HG03558 (cell line): Measurements from ENCODE around the gene RALGDS.

Source experiments
- ATAC-seq: cut with Tn5 transposase; IDR thresholded peaks from one replicate; pipeline ENCODE4 v1.9.1; 2021; ENCODE audit warnings: moderate number of reproducible peaks; ENCODE audit not compliant: unreplicated experiment; ENCODE audit errors: extremely low read depth

RALGDS gene

GRCh38 chr9:133059623-133060022 is 61.4 kb downstream of the RALGDS start:
- no peak for ATAC-seq

DNA sequence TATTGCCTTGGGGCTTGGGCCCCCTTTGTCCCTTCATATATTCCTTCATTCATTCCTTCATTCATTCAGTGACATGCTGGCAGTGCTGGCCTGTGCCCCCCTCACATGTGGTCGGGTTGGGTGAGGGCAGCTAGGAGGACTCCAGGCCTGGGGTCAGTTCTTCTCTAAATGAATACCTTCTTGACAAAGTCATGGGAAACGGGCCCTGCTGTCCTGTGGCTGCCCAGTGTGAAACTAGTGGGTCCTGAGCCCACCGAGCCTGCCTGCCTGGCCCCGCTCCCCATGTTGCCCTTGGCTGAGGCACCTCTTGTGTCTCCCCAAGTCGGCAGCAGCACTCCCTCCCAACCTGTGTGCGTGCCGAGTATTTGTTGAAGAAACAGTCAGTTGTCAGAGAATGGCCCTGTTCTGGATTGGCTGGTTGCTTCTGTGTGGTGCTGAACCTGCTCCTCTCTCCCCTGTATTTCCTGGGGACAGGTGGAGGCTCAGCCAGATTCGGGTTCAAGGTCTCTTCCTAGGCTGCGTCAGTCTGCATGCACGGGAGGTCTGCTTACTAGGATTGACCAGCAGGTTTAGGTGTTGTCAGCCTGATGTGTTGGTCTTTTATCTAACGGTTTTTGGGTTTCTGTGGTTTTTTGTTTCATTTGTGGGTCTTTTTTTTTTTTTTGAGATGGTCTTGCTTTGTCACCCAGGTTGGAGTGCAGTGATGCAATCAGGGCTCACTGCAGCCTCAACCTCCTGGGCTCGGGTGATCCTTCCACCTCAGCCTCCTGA is 62.3 kb downstream of the RALGDS start:
- ATAC-seq: no peak

- ATAC-seq: no peak
These were observed 63.0 kb downstream of the RALGDS start for GRCh38 chr9:133058071-133058470.

GRCh38 chr9:133057553-133057952 is 63.5 kb downstream of the RALGDS start:
- no peak for ATAC-seq

GRCh38 chr9:133057006-133057405 is 64.0 kb downstream of the RALGDS start:
- no peak for ATAC-seq

- ATAC-seq: no peak
These were observed 64.5 kb downstream of the RALGDS start for GRCh38 chr9:133056533-133056932.

DNA sequence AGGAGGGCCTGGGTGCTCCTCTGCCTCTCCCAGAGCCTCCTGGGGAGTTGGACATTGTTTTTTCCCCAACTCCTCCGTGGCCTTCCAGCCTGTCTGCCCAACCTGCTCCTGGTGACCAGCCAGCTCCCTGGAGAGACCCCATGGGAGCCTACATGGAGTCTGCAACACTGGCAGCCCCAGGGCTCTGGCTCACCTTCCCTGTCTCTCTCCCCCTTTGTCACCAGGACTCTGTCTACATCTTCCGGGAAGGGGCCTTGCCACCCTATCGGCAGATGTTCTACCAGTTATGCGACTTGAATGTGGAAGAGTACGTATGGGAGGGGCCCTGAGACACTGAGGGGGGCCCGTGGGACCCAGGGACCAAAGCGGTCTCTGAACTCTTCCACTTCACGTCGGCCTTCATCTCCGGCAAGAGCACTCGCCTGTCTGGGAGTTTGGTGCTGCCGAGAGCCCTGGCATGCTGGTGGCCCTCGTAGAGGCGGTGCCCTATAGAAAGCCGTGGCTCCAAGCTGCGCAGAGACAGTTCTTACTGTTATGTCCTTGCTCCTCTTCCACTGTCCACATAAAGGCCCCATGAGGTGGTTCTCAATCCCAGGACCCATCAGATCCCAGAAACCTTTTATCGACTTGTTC is 65.1 kb downstream of the RALGDS start:
- ATAC-seq: no peak

- ATAC-seq: no peak
These were observed 66.1 kb downstream of the RALGDS start for GRCh38 chr9:133054966-133055365.

- no peak for ATAC-seq
These were observed 66.7 kb downstream of the RALGDS start for GRCh38 chr9:133054194-133054890.

- no peak for ATAC-seq
These were observed 69.0 kb downstream of the RALGDS start for GRCh38 chr9:133051966-133052539.

DNA sequence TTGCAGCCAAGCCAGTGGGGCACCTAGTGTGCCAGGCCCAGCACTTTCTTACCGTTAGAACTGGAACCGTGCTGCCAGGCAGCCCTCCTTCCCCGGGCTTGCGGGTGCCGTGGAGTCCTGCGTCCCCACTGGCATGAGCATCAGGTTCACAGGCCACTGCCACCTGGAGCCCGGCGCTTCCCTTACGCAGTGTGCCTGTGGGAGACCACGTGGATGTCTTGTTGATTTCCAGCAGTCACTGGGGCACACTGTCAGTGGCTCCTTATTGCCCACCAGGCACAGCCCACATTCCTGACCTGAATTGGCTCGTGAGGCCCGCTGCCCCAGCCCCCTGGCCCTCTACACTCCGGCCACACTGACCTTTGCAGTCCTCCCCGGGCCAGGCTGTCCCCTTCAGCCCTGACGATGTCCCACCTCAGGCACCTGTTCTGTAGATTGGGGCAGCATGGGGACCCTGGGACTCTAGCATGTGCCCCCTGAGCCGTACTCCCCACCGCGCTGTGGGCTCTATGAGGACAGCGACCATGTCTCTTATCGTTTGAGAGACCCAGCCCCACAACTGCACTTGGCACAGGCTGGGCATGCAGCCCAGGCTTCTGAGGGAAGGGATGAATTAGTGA is 69.6 kb downstream of the RALGDS start:
- ATAC-seq: no peak

- ATAC-seq: no peak
These were observed 70.3 kb downstream of the RALGDS start for GRCh38 chr9:133050781-133051180.

DNA sequence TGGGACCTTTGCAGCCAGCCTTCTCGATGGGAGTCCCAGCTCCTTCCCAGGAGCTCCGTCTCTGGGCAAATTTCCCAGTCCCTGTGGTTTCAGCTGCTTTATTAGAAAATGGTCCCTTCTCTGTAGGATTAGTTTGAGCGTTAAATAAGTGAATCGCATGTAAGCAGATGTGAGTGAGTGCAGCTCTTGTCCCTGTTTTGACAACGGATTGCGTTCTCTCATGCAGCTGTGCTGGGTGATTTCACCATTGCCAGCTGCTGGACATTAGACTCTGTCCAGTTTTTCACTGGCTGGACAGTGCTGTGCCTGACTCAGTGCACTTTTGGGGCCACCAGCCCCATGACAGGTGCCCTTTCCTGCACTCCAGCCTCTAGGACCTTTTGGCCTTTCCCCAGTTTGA is 70.9 kb downstream of the RALGDS start:
- no peak for ATAC-seq

GRCh38 chr9:133049043-133049442 is 72.0 kb downstream of the RALGDS start:
- ATAC-seq: no peak

GRCh38 chr9:133048595-133048994 is 72.4 kb downstream of the RALGDS start:
- no peak for ATAC-seq
